RCC 7860 (cell line): Measurements from ENCODE around the gene CST7.
"Not testable (repeated sequence)": the region's sequence is repeated elsewhere in the genome, so short reads cannot be mapped to it uniquely, and the experiment has no call there.

Source experiments
- DNase-seq: peaks from one replicate; pipeline ENCODE4 v3.0.0-alpha.2; 2015; ENCODE audit warnings: low spot score
- FAIRE-seq: peaks from 2 replicates; lab custom pipeline; 2012; peaks lifted over from hg19 to GRCh38; lab: Jason Lieb, UNC

The CST7 gene

DNA sequence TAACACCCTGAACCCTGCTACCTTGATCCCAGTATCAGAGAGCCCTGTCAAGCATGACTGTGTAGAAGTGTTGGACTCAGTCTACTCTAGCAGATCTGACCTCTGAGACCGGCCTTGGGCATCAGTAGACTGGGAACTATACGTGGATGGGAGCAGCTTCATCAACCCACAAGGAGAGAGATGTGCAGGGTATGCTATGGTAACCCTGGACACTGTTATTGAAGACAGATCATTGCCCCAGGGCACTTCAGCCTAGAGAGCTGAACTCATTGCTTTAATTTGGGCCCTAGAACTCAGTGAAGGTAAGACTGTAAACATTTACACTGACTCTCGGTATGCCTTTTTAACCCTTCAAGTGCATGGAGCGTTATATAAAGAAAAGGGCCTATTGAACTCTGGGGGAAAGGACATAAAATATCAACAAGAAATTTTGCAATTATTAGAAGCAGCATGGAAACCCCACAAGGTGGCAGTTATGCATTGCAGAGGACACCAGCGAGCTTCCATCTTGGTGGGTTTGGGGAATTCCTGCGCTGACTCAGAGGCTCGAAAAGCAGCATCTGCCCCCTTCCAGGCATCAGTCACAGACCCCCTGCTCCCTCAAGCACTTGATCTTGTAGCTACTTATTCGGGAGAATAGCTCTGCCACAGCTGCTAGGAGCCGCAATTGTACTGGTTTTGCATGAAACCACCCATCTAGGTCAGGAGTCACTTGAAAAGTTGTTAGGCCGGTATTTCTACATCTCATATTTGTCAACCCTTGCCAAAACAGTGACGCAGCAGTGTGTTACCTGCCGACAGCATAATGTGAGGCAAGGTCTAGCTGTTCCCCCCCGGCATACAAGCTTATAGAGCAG is 19.0 kb upstream of the CST7 start:
- not testable (repeated sequence) for FAIRE-seq, DNase-seq

DNA sequence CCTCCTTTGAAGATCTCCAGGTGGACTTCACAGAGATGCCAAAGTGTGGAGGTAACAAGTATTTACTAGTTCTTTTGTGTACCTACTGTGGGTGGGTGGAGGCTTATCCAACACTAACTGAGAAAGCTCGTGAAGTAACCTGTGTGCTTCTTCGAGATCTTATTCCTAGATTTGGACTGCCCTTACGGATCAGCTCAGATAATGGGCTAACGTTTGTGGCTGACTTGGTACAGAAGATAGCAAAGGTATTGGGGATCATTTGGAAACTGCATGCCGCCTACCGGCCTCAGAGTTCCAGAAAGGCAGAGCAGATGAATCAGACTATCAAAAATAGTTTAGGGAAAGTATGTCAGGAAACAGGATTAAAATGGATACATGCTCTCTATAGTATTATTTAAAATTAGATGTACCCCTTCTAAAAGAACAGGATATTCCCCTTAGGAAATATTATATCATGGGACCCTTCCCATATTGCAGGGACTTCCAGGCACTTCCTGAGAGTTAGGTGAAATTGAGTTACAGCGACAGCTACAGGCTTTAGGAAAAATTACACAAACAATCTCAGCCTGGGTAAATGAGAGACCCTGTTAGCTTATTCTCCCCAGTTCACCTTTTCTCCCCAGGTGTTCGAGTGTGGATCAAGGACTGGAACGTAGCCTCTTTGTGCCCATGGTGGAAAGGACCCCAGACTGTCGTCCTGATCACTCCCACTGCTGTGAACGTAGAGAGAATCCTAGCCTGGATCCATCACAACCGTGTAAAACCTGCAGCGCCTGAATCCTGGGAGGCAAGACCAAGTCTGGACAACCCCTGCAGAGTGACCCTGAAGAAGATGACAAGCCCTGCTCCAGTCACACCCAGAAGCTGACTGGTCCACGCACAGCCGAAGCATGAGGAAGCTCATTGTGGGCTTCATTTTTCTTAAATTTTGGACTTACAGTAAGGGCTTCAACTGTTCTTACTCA is 18.1 kb upstream of the CST7 start:
- DNase-seq, FAIRE-seq: not testable (repeated sequence)

DNA sequence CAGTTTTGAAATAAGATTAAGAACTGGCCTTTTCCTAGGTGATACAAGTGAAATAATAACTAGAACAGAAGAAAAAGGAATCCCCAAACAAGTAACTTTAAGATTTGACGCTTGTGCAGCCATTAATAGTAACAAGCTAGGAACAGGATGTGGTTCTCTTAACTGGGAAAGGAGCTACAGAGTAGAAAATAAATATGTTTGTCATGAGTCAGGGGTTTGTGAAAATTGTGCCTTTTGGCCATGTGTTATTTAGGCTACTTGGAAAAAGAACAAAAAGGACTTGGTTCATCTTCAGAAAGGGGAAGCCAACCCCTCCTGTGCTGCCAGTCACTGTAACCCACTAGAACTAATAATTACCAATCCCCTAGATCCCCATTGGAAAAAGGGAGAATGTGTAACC is 17.2 kb upstream of the CST7 start:
- DNase-seq, FAIRE-seq: not testable (repeated sequence)

DNA sequence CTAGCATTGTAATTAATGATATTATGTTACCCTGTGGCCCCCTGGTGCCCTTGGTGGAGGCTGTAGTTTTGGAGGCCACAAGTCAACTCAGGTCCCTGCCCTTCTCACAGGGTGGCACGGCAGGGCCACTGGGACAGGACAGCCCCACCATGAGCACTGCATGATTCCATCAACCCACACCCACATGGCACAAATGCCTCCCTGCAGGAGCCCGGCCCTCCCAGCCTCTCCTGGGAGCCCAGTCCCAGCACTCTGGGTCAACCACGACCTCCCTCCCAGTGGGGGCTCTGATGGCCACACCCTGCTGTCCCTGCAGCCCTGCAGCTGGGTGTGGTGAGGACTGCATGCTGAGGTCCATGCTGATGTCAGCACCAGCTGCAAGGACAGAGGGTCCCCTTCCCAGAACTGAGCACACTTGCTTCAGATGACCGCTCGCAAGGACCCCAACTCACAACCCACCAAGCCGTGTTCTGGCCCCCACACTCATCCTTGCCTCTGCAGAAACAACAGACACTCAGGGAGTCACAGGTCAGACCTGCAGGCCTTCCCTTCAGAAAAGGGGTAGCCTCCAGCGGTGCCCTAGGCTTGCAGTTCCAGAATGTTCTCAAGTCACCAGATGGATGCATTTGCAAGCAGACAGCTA is 15.7 kb upstream of the CST7 start:
- DNase-seq, result no peak
- no peak for FAIRE-seq

DNA sequence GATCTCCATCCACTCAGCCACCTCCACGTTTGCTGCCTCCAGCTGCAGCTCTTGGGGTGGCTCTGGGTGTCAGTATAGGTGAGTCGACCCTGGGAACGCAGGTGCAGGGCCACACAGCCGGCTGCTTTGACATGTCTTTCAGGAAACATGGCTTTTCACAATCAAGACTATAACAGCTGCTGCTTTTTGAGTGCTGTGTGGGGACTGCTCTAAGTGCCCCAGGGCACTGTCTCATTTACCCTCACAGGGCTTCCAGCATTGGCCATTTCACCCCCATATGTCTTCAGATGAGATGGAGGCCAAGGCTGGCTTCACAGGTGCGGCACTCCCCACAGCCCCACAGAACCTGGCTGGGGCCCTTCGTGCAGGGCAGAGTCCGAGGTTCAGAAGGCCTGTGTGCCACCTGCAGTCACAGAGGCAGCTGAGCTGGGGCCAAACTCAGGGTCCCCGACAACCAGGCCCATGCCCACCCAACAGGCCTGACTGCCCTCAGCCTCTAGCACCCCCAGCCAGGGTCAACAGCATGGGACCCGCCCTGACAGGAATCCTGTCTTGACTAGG is 14.9 kb upstream of the CST7 start:
- DNase-seq (no peak), FAIRE-seq (no peak)

DNA sequence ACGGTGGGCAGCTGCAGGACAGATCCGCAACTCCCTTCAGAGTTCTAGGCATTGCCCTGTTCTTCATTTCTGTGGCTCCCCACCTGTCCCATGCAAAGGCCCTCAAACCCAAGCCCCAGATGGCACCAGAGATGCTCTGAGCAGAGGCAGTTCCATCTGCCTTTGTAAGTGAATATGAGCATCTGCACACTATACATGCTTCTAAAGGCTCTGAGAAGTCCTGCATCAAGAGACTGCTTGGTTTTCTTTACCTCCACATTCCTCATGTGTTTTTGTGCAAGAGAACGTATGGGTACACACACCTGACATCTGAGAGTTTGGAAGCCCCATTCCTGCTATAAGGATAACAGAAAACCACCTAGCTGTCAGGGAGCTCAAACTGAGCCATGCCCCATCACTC is 14.4 kb upstream of the CST7 start:
- no peak for FAIRE-seq
- no peak for DNase-seq

DNA sequence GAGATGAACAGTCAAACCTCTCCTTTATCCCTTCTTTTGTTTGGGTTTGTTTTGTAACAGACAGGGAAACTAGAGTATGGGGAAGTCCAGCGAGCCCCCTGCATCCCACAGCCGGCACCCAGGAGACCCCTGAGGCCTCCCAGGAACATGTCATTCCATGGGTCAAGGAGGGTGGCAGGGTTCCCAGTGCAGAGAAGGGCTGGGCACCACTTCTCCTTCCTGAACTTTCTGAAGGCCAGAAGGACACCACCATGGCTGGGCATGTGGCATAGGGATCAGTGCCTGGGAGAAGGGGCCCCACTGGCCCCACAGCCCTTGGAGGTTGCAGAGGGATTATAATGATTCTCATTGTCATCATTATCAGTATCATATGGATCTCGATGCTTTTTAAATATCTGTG is 13.9 kb upstream of the CST7 start:
- FAIRE-seq (no peak), DNase-seq (no peak)

DNA sequence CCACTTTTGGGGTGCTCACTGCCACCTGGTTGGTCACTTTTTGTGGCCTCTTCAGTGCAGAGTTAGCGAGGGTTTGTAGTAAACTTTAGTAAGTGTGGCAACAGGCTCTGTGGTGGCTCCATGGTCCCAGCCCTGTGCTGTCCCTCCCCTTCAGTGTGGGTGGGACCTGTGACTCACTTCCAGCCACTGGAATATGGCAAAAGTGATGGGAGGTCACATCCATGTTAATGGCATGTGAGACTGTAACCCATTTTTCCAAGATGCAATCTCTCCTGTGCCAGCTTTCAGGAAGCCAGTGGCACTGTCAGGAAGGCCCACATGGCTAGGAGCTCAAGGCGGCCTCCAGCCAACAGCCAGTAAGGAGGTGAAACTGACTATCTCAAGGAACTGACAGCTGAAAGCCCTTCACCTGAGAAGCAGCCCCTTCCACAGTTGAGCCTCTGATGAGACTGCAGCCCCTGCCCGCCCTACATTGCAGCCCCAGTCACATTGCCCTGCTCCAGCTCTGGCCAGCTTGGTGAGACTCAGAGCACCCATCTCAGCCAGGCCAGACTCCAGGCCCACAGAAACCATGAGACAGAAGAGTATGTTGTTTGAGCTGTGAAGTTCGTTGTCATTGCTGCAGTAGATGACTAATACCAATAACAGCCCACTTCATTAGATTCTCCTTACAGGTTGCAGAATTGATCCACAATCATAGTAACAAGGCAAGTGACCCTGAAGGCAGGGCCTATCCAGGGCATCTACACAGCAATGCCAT is 13.1 kb upstream of the CST7 start:
- FAIRE-seq (no peak), DNase-seq (no peak)

DNA sequence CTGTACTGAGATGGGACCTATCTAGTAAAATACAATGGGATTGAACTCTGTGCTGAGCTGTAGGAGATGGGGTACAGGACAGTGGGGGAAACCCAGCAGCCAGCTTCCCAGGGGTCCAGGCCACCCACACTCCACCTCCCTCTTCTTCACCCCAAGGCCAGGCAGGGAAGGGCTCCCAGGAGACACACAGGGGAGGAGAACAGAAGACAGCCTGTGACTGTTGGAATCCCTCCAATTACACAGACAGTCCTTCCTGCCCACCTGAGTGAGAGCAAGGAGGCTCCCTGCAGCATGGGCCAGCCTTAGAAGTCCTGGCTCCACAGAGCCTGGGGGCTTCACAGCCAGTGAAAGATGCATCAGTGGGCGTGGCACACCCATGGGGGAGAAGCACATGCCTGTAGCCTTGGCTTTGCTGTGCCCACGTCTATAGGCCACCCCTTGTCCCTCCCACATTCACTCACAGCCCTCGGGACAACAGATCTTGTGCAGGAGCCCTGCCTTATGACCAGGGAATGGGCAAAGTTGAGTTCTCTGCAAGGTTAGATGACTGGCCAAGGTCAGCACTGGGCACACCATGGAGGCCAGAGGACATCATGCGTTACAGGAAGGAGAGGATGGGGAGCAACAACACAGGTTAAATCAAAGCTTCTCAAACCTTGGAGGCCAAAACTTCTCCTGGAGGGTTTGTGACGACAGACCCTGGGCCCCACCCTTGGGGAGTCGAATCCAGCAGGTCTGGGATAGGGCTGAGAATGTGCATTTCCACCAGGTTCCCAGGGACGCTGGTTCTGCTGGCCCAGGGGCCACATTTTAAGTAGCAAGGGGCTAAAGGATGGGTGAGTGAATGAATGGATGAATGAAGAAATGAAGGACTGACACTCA is 12.3 kb upstream of the CST7 start:
- FAIRE-seq (no peak), DNase-seq (no peak)

DNA sequence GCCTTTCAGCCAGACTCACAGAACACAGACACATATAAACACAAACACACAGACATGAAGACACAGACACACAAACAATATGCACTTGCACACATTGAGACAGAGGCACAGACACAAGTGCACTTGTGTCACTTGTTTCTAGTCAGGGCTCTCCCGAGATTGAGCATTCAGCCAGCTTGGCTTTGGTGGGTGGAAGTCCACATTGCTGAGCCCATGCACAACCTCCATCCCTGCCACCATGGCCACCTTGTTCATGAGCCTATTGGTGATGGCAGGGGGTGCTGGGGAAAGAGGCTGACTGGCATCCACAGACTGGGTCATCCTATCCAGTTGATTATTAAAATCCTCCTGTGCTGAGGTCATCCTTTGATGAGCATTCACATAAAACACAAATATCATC is 11.5 kb upstream of the CST7 start:
- DNase-seq, result no peak
- no peak for FAIRE-seq

DNA sequence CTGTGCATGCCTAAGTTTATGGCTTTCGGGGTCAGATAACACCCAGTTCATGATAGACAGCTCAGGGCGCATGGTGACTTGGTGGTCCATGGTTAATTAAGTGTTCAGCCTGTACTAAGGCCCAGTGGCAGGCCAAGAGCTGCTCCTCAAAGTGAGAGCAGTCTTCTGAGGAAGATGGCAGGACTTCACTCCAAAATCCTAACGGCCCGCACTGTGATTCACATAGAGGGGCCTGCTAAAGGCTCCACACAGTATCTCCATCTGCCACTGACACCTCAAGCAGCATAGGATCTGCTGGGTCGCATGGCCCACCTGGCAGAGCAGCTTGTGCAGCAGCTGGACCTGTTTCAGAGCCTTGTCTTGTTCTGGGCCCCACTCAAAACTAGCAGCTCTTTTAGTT is 10.6 kb upstream of the CST7 start:
- DNase-seq (no peak), FAIRE-seq (no peak)

DNA sequence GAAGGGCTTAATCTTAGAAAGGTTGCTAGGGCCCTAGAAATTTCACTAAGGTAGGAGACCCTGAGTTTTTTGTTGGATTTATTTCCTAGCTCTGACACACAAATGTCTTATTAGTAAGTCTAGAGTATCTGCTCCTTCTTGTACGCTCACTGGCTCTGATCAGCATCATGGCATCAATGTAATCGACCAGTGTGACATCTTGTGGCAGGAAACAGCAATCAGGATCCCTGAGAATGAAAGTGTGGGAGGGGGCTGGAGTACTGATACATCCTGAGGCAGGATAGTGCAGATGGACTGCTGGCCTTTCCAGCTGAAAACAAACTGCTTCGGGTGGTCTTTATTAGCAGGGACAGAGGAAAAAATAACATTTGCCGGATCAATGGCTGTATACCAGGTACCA is 10.0 kb upstream of the CST7 start:
- no peak for FAIRE-seq

DNA sequence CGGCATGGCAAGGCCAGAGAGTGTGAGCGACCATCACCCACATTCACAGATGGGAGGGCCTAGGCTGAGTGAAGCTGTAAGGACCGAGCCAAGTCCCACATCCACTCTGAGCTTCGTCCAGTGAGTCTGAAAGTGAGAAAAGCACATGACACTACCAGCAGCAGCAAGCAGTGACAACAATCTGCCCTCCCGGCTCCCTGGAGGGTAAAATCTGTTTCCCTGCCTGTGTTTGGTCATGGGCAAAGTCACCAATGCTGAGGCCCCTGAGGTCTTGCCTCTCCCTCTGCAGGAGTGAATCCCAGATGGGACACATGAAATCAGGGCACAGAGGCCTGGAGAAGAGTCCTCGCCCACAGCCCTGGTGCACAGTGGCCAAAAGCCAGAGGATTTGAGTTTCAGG is 6.4 kb upstream of the CST7 start:
- DNase-seq (no peak), FAIRE-seq (no peak)

More for the DNA sequence above, 10.0 kb upstream of the CST7 start:
- no peak for DNase-seq

DNA sequence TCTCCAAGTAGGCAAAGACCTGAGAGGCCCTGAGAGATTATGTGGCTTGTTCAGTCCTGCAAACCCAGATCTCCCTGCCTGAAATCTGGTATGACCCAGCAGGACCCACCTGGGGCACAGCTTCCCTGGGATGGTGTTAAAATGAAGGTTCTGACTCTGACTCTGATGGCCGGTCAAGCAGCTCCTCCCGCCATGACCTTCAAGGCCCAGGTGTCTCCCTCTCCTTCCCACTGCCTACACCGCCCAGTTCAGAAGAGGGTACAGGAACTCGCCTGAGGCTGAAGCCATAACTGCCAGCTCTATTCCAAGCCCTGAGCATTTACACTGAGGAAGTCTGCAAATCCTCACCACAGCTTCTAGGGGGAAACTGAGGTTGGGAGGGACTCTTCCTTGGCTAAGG is 5.9 kb upstream of the CST7 start:
- no peak for FAIRE-seq

DNA sequence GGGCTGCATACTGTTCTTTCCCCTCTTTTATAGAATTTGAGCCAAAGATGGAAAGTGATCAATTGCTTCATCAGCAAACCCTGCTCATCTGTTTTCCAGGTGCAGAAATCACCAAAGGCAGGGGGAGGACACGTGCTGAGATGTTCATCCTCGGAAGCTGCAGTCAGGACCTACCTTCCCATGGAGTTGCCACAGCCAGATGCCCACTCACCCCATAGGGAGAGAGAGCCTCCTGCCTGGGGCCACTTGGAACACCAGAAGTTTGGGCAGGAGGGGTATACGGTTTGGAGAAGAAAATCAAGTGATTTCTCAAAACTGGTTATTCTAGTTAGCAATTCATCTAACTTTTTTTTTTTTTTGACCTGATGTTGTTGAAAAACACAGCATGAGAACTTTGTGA is 5.3 kb upstream of the CST7 start:
- FAIRE-seq, result no peak
- DNase-seq, result no peak

More for the DNA sequence above, 5.9 kb upstream of the CST7 start:
- no peak for DNase-seq

DNA sequence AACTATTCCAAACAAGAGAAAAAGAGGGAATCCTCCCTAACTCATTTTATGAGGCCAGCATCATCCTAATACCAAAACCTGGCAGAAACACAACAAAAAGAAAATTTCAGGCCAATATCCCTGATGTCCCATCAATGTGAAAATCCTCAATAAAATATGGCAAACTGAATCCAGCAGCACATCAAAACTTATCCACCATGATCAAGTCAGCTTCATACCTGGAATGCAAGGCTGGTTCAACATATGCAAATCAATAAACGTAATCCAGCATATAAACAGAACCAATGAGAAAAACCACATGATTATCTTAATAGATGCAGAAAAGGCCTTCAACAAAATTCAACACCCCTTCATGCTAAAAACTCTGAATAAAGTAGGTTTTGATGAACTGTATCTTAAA is 2.7 kb upstream of the CST7 start:
- DNase-seq, FAIRE-seq: not testable (repeated sequence)

DNA sequence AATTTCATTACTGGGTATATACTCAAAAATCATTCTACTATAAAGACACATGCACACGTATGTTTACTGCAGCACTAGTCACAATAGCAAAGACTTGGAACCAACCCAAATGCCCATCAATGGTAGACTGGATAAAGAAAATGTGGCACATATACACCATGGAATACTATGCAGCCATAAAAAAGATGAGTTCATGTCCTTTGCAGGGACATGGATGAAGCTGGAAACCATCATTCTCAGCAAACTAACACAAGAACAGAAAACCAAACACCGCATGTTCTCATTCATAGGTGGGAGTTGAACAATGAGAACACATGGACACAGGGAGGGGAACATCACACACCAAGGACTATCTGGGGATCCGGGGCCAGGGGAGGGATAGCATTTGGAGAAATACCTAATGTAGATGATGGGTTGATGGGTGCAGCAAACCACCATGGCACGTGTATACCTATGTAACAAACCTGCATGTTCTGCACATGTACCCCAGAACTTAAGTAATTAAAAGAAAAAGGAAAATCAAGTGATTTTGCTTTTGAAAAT is 602 bp upstream of the CST7 start:
- FAIRE-seq, DNase-seq: not testable (repeated sequence)

DNA sequence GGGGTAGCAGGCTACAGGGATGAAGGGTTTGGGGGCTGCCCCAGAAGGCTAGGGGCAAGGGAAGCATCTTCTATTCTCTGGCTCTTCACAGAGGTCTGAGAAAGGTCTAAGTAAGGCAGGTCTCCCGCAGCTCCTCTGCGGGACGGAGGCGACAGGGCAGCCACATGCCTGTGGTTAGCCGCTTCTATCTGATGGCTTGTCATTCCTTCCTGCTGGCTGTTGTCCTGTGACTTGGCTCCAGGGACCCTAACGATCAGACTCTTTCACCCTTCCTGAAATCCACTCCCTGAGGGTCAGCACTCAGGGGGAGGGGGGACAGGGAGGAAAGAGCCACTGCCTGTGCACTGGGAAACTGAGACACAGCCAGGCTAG is 673 bp downstream of the CST7 start:
- no peak for FAIRE-seq
- DNase-seq, result no peak
